ENCODE data around the gene PRDM15. TPM values are rescaled to one million over a fixed set of nuclear protein-coding genes. Genes with fewer than 3 reads are reported as not detected.

Gene PRDM15
- total and polyA plus RNA-seq, 2 donors (not counting 1 experiment from before 2014, with no cell fraction given) = 2.3 to 3.6 TPM

- TF ChIP-seq EZH2 (IDR thresholded peaks at IDR 0.05; ENCODE audit: low read length, missing control alignments) = peak; percentile 29
- TF ChIP-seq CTCF (conservative IDR thresholded peaks at IDR 0.05 in 1 of 2, IDR thresholded peaks at IDR 0.05 in 1 of 2; ENCODE audit: low read depth in 1 of 2, low read length in 2 of 2) = no peak
- Histone ChIP-seq H2AFZ (ENCODE audit: low read length) (no peak overlapping the region), H3K4me2 (ENCODE audit: extremely low read depth, insufficient read depth, low read length) (no peak overlapping the region), H3K9ac (ENCODE audit: insufficient read depth, low read length) (no peak overlapping the region), H4K20me1 (ENCODE audit: control insufficient read depth, extremely low read depth, insufficient read depth, low read length) (no peaks in the 10 kb centered on the region), H3K36me3 (ENCODE audit: control insufficient read depth, insufficient read depth, low read length) (no peaks in the 10 kb centered on the region), H3K4me3 (replicated peaks in 1 of 4; ENCODE audit: control extremely low read depth in 1 of 4, insufficient read depth in 1 of 4, low read depth in 3 of 4, low read length in 4 of 4) (no peak overlapping the region), H3K4me1 (ENCODE audit: control insufficient read depth, extremely low read depth, insufficient read depth, low read length) (no peaks in the 10 kb centered on the region), H3K79me2 (ENCODE audit: control insufficient read depth, insufficient read depth, low read length) (no peaks in the 10 kb centered on the region), H3K9me3 (ENCODE audit: control insufficient read depth, insufficient read depth, low read depth, low read length) (no peaks in the 10 kb centered on the region), H3K27me3 (ENCODE audit: control insufficient read depth, insufficient read depth, low read length) (peaks cover 18% of the 10 kb centered on the region), H3K27ac (ENCODE audit: insufficient read depth, low read length) (no peak overlapping the region)
- DNase-seq (ENCODE audit: low read depth in 2 of 2) = no peak
Observed at GRCh38 chr21:41780337-41781049, 98.7 kb downstream of the PRDM15 start.

DNA sequence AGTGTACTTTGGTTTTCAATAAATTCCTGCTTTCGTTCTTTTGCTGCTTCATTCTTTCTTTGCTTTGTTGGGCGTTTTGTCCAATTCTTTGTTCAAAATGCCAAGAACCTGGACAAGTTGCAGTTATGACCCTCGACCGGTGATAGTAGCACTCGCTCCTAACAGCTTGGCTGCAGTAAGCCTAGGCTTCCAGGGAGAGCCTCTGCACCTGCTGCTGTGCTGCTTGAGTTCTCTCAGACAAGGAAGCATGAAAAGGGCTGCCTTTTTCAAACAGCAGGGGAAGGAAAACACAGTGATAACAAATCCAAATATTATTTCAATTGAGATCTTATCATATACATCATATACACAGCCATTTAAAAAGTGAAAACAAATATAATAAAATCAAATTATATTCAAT lies 99.5 kb downstream of the PRDM15 start:
- Histone ChIP-seq H3K9ac (ENCODE audit: insufficient read depth, low read length) (no peak overlapping the region), H3K4me1 (ENCODE audit: control insufficient read depth, extremely low read depth, insufficient read depth, low read length) (no peaks in the 10 kb centered on the region), H2AFZ (ENCODE audit: low read length) (no peak overlapping the region), H3K27me3 (ENCODE audit: control insufficient read depth, insufficient read depth, low read length) (peaks cover 26% of the 10 kb centered on the region), H3K4me2 (ENCODE audit: extremely low read depth, insufficient read depth, low read length) (no peak overlapping the region), H4K20me1 (ENCODE audit: control insufficient read depth, extremely low read depth, insufficient read depth, low read length) (no peaks in the 10 kb centered on the region), H3K79me2 (ENCODE audit: control insufficient read depth, insufficient read depth, low read length) (no peaks in the 10 kb centered on the region), H3K9me3 (ENCODE audit: control insufficient read depth, insufficient read depth, low read depth, low read length) (no peaks in the 10 kb centered on the region), H3K27ac (ENCODE audit: insufficient read depth, low read length) (no peak overlapping the region), H3K4me3 (replicated peaks in 1 of 4; ENCODE audit: control extremely low read depth in 1 of 4, insufficient read depth in 1 of 4, low read depth in 3 of 4, low read length in 4 of 4) (no peak overlapping the region), H3K36me3 (ENCODE audit: control insufficient read depth, insufficient read depth, low read length) (no peaks in the 10 kb centered on the region)
- no peak for TF ChIP-seq CTCF (conservative IDR thresholded peaks at IDR 0.05 in 1 of 2, IDR thresholded peaks at IDR 0.05 in 1 of 2; ENCODE audit: low read depth in 1 of 2, low read length in 2 of 2)
- no peak for TF ChIP-seq EZH2 (IDR thresholded peaks at IDR 0.05; ENCODE audit: low read length, missing control alignments)
- DNase-seq (ENCODE audit: low read depth in 2 of 2) = no peak

DNA sequence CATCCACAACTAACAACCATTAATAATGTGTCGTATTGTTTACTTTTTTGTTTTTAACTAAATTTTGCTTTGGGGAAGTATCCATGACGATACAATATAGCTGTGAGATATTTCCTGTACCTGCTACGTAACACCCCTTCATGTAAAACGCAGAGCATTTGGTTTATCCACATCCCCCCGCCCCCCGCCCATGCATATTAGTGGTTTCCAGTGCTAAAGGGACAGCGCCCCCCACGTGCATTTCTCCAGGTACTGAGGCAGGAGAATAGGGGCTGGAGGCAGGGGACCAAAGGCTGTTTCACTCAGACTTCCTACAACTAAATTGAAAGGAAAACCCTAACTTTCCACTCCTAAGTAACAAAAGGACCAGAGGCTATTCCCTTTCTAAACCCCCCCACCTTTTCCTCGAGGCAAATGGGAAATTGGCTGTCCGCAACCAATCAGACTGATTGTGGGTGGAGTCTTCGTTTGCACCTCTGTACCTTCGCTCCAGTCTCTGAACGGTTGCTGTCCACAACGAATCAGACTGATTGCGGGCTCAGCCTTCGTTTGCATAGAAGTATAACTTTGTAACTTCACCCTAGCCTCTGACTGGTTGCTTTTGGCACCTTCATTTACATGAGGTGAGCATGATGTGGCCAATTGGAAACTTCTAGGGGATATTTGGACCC lies 100.1 kb downstream of the PRDM15 start:
- H4K20me1 ChIP-seq (ENCODE audit: control insufficient read depth, extremely low read depth, insufficient read depth, low read length) = no peaks in the 10 kb centered on the region
- H3K9ac ChIP-seq (ENCODE audit: insufficient read depth, low read length) = no peak overlapping the region
- DNase-seq (ENCODE audit: low read depth in 2 of 2) = no peak
- TF ChIP-seq CTCF (conservative IDR thresholded peaks at IDR 0.05 in 1 of 2, IDR thresholded peaks at IDR 0.05 in 1 of 2; ENCODE audit: low read depth in 1 of 2, low read length in 2 of 2) (no peak), EZH2 (IDR thresholded peaks at IDR 0.05; ENCODE audit: low read length, missing control alignments) (no peak)
- no peaks in the 10 kb centered on the region for H3K79me2 ChIP-seq (ENCODE audit: control insufficient read depth, insufficient read depth, low read length)
- no peaks in the 10 kb centered on the region for H3K4me1 ChIP-seq (ENCODE audit: control insufficient read depth, extremely low read depth, insufficient read depth, low read length)
- no peak overlapping the region for H2AFZ ChIP-seq (ENCODE audit: low read length)
- H3K9me3 ChIP-seq (ENCODE audit: control insufficient read depth, insufficient read depth, low read depth, low read length) = no peaks in the 10 kb centered on the region
- H3K4me2 ChIP-seq (ENCODE audit: extremely low read depth, insufficient read depth, low read length) = no peak overlapping the region
- H3K4me3 ChIP-seq (replicated peaks in 1 of 4; ENCODE audit: control extremely low read depth in 1 of 4, insufficient read depth in 1 of 4, low read depth in 3 of 4, low read length in 4 of 4) = no peak overlapping the region
- H3K27ac ChIP-seq (ENCODE audit: insufficient read depth, low read length) = no peak overlapping the region
- no peaks in the 10 kb centered on the region for H3K36me3 ChIP-seq (ENCODE audit: control insufficient read depth, insufficient read depth, low read length)
- H3K27me3 ChIP-seq (ENCODE audit: control insufficient read depth, insufficient read depth, low read length) = peaks cover 27% of the 10 kb centered on the region

Data from fibroblast of lung (primary cell).